CMK (cell line): ENCODE results near the gene ASCC1.

Source experiments
- DNase-seq: peaks from one replicate; pipeline ENCODE4 v3.0.0-alpha.2; 2010; ENCODE audit warnings: low read depth

ASCC1 gene

DNA sequence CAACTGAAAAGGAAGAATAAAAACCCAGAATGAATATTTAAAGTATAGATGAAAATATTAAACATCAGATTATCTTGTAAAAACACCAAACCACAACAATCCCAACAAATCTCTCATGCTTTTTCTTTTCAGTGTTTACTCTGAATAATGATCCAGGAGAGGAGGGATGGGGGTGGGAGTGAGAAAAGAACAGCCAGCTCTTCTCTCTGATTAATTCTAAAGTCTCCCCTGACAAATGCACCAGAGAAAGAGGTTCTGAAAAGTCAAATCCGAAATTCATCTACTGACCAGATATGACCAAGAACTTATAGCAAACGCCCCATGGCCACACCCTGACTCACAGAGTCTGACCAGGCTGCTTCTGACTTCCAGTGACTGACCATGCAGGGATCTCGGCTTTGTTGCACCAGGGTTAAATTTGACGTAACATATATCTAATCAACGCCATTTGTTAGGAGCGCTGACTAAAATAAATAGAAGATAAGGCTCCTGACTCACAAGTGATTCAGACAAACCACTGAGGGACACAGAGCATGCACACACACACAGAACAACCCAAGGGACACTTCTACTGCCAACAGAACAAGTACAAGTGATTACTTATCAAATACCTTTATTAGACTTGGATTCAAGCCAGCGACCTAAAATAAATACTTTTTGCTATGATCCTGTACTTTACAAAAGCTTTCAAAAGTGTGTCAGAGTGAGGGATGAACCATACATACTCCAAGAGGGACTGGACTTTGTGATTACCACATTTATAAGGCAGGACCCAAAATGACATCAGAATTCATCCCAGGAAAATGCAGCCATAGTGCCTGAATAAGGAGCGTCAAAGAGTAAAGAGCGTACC, 118.4 kb downstream of the ASCC1 start:
- no peak for DNase-seq

DNA sequence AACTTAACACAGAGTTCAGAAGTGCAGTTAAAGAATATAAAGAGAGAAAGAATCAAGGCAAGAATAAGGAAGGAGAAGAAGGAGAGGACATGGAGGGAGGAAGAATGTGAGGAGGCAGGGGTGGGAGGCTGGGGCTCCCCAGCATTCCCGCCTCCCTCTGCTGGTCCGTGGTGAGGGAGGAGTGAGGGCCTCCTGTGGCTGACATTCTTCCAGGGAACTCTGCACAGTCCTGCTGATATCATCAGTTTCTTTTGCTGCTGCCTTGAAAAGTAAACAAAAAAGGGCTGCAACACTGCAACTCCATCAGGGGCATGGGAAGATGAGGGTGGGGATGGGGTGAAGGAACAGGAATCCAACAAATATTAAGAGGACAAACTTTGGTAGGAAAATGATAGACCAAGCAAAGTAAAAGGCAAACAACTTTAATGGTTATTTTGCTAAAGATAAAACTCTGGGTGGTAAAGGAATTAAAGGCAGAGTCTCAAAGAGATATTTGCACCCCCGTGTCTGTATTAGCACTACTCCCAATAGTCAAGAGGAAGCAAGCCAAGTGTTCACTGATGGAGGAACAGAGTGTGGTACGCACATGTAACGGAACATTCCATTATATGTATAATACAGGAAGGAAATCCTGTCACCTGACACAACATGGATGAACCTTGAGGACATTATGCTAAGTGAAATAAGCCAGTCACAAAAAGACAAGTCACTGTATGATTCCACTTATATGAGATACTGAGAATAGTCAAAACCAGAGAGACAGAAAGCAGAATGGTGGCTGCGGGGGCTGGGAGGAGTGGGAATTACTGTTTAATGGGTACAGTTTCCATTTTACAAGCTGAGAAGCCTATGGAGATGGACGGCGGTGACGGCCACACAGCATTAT, 119.7 kb downstream of the ASCC1 start:
- no peak for DNase-seq

DNA sequence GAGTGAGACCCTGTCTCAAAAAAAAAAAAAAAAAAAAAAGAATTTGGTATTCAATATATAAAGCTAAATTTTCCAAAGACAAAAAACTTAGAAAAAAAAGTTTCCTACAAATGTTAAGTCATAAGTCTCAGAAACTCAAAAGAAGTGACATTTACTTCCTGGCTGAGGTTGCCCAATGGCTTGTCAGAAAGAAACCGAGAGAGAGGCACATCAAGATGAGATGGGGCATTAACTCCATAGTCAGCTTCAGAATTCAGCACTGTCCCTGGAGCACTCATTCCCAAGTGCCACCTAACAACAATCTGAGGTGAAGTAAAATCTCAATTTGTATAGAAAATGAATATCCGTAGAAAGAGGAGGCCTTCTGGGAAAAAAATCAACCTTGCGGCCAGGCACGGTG, 120.9 kb downstream of the ASCC1 start:
- DNase-seq: no peak

DNA sequence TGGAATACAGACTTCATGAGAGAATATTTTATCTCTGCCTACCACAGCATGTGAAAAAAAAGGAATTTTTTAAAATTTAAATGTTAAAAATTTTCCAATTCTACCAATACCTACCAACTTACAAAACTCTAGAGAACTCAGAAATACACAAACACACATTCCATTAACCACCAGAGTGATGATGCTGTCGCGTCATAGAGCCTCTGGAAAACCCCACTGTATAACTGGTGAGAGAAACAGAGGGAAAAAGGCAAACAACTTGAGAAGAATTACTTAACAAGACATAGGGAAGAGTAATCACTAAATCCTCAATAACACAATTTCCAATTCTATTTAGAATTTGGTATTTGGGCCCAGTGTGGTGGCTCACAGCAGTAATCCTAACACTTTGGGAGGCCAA, 121.5 kb downstream of the ASCC1 start:
- DNase-seq: no peak

DNA sequence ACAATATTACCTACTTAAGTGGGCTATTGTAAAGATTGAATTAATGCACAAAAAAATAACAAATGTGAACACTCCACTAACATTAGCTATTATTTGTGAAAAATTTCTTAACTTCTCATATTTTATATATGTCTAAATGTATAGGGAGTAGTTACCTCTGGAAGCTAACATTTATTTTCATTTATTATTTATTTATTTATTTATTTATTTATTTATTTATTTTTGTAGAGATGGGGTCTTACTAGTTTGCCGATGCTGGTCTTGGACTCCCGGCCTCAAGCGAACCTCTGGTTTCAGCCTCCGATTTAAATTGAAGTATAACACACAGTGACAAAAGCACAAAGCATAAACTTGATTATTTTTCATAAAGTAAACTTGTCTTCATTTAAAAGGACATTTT, 122.6 kb downstream of the ASCC1 start:
- DNase-seq: no peak

DNA sequence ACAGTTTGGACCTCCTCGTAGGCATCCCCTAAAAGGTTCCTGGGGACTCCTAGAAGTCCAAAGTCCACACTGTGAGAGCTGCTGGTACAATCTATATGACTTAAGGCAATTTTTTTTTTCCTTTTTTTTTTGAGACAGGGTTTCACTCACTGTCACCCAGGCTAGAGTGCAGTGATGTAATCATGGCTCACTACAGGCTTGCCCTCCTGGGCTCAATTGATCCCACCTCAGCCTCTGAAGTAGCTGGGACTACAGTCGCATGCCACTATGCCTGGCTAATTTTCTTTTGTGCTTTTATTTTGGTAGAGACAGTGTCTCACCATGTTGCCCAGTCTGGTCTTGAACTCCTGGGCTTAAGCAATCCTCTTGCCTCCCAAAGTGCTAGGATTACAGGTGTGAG, 123.1 kb downstream of the ASCC1 start:
- no peak for DNase-seq

DNA sequence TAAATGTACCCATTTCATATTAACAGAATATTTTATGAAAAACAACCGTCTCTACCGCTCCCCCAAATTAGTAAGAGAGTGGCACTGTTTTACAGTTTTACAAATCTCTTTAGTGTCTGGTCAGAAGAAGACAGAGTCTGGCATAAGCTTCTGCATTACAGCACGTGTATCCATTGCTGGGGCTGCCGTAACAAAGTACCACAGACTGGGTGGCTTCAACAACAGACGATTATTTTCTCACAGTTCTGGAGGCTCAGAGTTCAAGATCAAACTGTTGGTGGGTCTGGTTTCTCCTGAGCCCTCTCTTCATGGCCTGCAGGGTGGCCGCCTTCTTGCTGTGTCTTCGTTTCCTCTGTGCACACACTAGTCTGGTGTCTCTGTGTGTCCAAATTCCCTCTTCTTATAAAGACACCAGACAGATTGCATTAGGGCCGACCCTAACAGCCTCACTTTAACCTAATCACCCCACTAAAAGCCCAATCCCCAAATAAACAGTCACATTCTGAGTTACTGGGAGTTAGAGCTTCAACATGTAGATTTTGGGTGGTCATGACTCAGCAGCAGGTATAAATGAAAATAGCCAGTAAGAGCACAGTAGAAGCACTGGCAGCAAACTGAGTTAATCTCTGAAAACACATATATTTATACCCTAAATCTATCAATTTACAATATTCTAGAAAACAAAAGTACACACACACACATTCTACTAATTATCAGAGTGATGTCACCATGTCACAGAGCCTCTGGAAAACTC, 123.7 kb downstream of the ASCC1 start:
- DNase-seq: no peak

DNA sequence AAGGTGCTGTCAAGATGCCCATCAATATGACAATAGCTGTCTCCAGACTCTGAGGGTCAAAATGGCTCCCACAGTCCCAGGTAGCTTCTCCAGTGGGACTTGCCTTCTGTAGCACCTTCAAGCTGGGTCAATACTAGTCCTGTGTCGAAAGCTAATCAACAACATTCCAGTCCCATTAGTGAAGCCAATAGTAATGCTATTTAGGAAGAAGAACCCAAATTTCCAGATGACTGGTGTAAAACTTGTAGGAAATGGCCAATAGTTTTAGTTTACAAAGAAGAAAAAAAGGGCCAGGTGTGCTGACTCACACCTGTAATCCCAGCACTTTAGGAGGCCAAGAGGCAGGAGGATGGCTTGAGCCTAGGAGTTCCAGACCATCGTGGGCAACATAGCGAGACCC, 125.8 kb downstream of the ASCC1 start:
- no peak for DNase-seq

DNA sequence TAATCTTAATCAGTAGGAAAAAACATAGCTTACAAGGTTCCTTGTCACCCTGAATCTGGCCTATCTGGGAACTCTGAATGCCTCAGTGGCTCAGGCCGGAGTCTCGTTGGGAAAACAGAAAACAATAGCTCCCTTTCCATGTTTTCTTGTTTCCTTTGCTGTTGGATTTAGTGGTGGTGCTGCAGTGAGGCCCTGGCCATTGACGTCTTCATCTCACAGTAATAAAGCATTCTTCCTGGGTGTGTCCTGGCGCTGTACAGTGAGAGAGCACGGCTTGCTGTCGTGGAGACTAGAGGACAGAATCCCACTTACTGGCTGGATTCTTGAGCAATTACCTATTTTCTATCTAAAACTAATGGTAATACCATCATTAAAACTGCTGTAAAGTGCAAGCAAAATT, 126.5 kb downstream of the ASCC1 start:
- no peak for DNase-seq

DNA sequence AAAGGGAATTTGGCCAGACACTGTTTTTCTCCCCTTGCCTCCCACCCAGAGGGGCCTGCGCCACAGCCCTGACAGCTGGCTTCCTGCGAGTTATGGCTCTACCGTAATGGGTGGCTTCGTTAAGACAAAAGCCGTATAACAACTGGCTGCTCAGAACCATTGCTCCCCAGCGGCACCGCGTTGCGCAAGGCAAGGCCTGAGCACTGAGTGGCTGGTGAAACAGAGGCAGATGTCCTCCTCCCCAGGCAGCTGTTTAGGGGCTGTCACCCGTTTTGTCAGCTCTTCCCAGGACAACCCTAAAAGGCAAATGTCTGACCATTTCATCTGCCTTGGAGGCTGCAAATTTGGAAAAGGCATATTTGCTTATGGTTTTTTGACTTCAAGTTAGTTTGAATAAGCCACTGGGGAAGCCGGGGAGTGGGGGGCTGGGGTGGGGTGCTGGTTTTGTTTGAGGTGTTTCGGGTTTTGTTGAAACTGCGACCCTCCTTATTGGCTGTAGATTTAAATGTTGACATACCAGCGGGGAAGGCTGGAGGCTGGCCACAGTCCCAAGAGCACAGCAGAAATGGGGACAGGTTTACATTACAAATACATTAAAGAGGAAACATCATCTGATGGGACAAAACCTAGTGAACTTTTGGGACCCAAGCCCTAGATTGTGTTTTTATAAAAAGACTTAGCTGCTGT, 127.0 kb downstream of the ASCC1 start:
- DNase-seq: no peak

DNA sequence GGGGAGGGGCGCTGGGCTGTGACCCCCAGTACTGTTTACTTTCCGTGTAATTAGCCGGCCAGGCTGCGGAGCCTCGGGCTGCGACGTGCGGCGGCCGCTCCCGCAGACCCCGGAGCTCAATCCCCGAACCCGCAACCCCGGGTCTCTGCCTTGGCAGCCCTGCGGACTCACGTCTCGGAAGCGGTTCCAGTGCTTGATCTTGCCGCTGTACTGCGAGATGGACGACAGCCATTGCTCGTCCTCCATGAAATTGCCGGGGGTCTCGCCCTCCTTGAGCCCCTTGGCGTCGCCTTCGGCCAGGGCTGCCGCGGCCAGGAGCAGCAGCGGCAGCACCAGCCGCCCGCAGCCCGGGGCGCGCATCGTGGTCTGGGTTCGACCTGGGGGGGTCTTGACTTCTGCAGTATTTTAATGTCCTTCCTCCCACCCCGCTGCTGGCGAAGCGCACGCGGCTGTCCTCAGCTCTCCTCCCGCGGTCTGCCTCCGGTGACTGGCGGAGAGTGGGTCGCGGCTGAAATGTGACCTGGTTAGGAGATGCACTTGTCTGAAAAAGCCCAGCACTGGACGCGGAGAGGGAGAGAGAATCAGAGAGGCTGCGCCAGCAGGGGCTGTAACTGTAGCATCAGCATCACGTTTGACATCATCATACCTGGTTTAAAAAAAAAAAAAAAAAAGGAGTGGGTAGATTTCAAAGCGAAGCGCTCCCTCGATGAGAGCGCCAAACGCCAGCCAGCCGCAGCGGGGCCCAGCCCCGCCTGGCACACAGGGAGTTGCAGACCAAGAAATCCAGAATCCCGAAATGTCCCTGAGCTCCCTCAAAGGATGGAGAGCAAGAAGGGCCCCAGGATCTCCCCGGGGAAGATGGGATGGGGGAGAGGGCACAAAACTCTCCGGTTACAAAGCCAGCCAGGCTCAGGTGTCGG, 127.8 kb downstream of the ASCC1 start, which contains the start of gene SPOCK2:
Gene SPOCK2 (minus strand): TSS at position 583 of the 920 bp plus-strand sequence. CDS start 223 bp downstream, at position 360.
- DNase-seq: no peak

DNA sequence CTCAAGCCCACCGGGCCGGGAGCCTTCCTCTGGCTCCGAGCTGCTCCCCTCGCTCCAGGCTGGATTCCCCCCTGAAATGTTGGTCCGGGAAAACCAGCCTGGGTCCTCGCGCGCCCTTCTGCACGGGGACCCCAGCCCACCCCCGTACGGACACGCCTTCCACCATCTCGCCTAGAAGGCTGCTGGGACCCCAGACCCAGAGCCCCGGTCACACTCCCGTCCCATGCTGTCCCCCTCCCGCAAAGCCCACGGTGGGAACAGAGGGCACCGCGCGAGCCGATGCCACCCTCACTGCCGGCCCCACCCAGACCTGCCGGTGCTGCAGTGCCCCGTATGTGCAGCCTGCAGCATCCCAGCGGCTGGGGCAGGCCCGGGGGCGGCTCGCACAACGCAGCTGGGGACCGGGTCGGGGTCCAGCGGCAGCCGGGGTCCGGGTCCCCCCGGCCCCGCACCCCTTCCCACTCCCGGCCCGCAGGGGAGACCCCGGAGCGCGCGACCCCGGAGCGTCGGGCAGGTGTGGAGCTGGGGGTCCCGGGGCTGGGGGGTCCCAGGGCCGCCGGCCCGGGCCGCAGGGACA, 128.6 kb downstream of the ASCC1 start:
- no peak for DNase-seq

DNA sequence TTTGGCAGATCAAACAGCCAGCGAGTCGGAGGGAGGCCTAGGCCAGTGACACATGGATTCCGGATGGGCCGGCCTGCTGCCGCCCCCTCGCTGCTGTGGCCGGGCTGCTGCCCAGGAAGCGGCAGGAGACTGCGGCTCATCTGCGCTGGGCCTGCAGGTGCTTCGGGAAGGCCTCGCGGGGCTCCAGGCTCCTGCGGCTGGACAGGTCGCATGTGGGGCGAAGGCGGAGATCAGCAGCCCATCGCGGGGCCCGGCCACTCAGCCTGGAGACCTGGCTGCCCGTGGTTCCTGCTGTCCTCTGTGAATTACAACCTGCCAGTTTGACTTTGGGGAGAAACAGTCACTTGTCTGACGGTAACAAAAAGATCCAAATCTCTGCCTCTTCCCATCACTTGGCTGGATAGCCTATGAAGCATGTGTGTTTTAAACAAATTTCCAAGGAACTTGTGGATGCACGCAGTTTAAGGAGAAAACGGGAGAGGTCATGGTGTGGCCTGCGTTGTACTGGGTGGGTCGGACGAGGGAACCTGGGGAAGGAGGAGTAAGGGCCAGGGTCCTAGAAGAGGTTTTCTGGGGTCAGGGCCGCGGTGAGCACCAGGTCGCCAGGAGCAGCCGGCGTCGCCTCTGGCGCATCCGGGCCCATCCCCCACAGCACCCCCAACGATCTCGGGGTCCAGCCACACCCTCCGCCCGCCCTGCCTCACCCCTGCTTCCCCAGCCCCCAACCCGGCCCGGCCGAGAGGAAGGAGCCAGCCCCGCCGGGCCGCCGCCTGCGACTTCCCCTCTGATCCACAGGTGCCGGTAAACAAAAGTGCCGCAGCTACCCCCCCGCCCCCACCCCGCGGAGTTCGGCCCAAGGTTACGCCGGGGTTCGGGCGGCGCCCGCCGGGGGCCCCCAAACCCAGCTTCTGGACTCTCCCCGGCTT, 129.3 kb downstream of the ASCC1 start:
- no peak for DNase-seq

DNA sequence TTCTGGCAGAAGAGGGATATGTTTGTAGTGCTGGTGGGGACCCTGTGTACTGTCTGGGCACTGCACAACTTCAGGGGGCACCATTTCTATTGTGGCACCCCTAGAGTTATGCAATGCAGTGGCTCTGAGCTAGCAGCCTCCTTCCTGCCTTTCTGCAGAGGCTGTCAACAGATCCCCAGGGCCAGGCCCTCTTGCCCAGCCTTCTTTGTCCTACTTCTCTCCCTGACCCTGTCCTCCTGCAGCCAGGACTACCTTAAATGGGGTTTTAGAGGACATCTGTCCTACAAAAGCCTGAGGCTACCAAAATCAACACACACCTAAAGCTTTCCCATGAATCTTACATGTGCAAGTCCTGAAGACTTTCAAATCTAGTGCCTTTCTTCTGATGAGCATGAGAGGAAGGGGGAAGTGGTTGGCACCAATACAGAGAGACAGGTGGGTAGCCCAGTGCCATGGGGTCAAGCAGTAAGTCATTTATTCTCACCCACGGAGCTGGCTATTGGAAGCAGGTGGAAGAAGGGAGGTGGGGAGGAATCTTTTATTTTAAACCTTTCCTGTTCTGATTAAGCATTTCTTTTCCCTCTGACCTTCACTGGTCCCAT, 130.1 kb downstream of the ASCC1 start:
- DNase-seq: no peak

DNA sequence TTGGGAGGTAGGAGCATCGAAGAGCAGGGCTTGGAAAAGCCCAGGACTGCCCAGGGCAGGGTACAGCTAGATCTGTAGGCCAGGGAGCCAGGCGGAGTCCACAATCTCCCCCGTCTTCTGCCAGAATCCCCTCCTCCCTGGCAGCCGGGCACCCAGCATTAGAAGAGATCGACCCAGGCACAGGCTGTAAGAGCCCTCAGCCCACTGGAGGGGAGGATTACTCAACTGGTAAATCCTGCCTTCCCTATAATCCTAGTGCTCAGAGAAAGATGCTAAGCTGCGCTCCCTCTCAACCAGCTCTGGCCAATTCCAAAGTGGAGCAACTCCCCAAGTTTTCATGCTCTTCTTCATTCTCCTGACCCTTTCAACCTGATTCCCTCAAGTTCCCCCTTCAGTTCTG, 130.9 kb downstream of the ASCC1 start:
- DNase-seq: no peak

DNA sequence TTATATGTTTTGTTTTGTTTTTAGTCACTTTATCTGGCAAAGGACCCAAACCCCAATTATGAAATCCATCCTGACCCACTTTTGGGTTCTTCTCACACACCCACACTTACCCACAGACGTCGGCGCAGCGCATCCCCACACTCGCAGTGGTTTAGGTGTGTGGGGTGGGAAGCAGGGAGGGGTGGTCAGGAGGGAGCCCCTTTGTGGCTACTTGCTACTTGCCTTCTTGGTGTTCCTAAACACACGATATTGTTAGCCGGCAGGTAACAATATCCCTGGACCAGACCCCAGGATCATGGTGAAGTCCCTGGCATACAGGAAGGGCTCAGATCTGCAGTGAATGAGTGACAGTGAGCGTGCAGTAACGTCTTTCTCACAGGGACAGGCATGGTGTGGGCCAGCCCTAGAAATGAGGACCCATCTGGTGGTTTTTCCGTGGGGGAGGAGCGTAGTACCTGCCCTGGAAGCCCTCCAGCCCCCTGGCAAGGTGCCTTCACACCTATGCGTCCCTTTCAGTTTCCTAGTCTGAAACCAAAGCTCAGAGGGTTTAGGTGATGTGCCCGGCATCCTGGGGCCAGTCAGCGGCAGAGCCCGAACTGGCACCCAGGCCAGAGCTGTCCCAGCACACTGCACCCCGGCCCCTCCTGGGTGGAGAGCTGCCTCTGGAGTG, 132.2 kb downstream of the ASCC1 start:
- no peak for DNase-seq

DNA sequence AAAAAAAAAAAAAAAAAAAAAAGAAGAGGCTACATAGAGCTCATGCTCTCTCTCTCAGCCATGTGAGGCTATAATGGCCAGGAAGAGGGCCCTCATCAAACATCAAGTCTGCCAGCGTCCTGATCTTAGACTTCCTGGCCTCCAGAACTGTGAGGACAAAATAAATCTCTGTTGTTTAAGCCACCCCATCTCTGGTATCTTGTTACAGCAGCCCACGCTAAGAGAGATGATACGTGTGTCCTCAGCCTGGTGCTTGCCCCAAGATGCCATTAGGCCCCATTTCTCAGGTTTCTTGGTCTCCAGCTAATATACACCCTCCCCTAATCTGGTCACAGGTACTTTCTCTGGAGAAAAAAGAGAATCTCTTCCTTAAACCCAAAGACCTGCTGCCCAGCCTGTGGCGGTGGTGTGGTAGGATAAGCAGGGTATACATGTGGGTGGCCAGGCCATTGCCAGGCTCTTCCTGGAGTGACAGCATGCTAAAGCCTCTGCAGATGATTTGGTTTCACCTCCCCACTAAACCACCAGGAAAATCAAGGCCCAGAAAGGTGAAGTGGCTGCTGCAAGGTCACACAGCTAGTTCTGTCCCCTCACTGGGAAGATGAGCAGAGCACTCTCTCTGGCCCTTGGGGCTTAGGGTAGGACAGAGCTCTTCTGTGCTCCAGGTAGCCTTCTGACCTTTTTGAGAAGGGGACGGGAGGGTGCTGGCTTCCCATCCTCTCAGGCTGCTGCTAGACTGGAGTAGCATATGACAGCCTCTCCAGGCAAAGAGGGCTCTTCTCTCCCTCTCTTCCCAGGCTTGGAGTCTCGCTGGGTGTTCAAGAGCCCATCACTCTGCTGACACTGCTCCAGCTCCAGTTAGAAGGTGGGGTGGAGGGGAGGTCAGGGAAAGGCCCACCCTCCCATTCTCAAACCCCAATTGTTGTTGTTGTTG, 133.0 kb downstream of the ASCC1 start:
- DNase-seq: no peak
